Lung (tissue), 12 donors: ENCODE results near the gene UBR1. TPM values are rescaled to one million over a fixed set of nuclear protein-coding genes. Genes with fewer than 3 reads are reported as not detected.

Experiments used
- ATAC-seq: fragments of 200-7000 bp; cut with Tn5 transposase; one replicate; pipeline ENCODE4 v1.9.1; 2020; ENCODE audit warnings: moderate number of reproducible peaks; ENCODE audit not compliant: insufficient read depth, low FRiP score
- DNase-seq, 3 donors: peaks; one replicate each; pipeline ENCODE4 v3.0.0-alpha.2; 2013 to 2017
- H3K27ac ChIP-seq, 2 donors: one replicate each; pipeline ENCODE4 v1.5.1; 2013; ENCODE audit warnings: mild to moderate bottlenecking in 2 of 2, moderate library complexity in 2 of 2, control low read depth in 1 of 2, inconsistent platforms in 1 of 2, low read depth in 1 of 2, low read length in 1 of 2
- H3K27me3 ChIP-seq, 3 donors: one replicate each; pipeline ENCODE4 v1.5.1; 2013; ENCODE audit warnings: low read length in 2 of 3; ENCODE audit not compliant: control insufficient read depth in 3 of 3, insufficient read depth in 3 of 3
- H3K36me3 ChIP-seq, 4 donors: one replicate each; pipeline ENCODE4 v1.5.1; 2013; ENCODE audit warnings: low read length in 4 of 4, mild to moderate bottlenecking in 1 of 4, moderate library complexity in 1 of 4; ENCODE audit not compliant: control insufficient read depth in 4 of 4, insufficient read depth in 4 of 4
- H3K4me1 ChIP-seq, 5 donors: one replicate each; pipeline ENCODE4 v1.5.1; 2013; ENCODE audit warnings: low read length in 5 of 5, mild to moderate bottlenecking in 2 of 5, moderate library complexity in 1 of 5; ENCODE audit not compliant: control insufficient read depth in 5 of 5, insufficient read depth in 5 of 5
- H3K4me3 ChIP-seq: one replicate; pipeline ENCODE4 v1.5.1; 2013; ENCODE audit warnings: mild to moderate bottlenecking, control low read depth, moderate library complexity
- H3K9ac ChIP-seq, 2 donors: one replicate each; pipeline ENCODE4 v1.5.1; 2013; ENCODE audit warnings: low read length in 2 of 2, control low read depth in 1 of 2; ENCODE audit not compliant: insufficient read depth in 1 of 2
- H3K9me3 ChIP-seq, 4 donors: one replicate each; pipeline ENCODE4 v1.5.1; 2013; ENCODE audit warnings: low read length in 3 of 4, mild to moderate bottlenecking in 1 of 4, moderate library complexity in 1 of 4; ENCODE audit not compliant: control insufficient read depth in 4 of 4, insufficient read depth in 3 of 4
- WGBS, 2 donors: extraction: QIAGEN DNeasy Blood & Tissue Kit; methylation state at CpG; one replicate each; pipeline ENCODE4 v1.1.7; 2013; 5-methylcytosine and 5-hydroxymethylcytosine counted together
- polyA plus RNA-seq, 2 donors: library from polyadenylated mRNA; stranded (reverse); fragments of 200-250 nt; gene quantifications; one replicate each; pipeline ENCODE4 v1.2.1, GENCODE V29; 2013
- total RNA-seq, 2 donors: library from RNA; depleted of rRNA in 1 of 2; stranded (reverse); fragments of >200 nt in 1 of 2; gene quantifications; one replicate each; pipeline ENCODE4 v1.2.1, GENCODE V29; 2014 to 2021
- TF ChIP-seq, protein P1 (sequence below): IDR thresholded peaks from 2 replicates; pipeline ENCODE4 v1.5.1; 2012; ENCODE audit warnings: mild to moderate bottlenecking; ENCODE audit errors: control extremely low read depth, extremely low read depth
- donor health status: control.
- donor health status: control.
- donor health status: Bipolar disorder and iron deficiency.
- donor health status: healthy.
- donor health status: DM: yes; HTN: yes; CAD: no.

UBR1 gene
- total and polyA plus RNA-seq, 4 donors: 5.7 to 70.3 (median 17.2) TPM

DNA sequence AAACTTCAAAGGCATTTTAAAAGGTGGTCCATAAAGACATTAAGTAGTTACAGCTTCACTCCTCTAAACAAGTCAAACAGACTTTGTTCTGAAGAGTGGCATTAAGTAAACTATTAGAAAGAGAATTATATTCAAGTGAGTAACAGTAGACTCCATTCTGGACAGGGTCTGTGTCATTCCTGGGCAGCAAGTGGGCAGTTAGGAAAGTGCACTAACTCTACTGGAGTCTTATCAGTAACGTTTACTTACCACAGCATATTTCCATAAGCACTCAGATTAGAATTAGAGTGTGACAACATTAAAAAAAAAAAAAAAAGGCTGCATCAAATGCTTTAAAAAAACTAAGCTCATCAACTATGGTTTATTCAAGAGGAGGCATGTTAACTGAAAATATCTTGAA is 10.6 kb downstream of the UBR1 start:
- DNase-seq: peak in 2 of 3 donors; percentile 10 to 11
- no peak for ATAC-seq
- H3K9ac ChIP-seq: no peak overlapping the region
- peaks cover 2 to 9% (median 6%) of the 10 kb centered on the region in 4 donors for H3K36me3 ChIP-seq
- no peaks in the 10 kb centered on the region for H3K27me3 ChIP-seq
- TF ChIP-seq, protein P1, sequence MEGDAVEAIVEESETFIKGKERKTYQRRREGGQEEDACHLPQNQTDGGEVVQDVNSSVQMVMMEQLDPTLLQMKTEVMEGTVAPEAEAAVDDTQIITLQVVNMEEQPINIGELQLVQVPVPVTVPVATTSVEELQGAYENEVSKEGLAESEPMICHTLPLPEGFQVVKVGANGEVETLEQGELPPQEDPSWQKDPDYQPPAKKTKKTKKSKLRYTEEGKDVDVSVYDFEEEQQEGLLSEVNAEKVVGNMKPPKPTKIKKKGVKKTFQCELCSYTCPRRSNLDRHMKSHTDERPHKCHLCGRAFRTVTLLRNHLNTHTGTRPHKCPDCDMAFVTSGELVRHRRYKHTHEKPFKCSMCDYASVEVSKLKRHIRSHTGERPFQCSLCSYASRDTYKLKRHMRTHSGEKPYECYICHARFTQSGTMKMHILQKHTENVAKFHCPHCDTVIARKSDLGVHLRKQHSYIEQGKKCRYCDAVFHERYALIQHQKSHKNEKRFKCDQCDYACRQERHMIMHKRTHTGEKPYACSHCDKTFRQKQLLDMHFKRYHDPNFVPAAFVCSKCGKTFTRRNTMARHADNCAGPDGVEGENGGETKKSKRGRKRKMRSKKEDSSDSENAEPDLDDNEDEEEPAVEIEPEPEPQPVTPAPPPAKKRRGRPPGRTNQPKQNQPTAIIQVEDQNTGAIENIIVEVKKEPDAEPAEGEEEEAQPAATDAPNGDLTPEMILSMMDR: no peak
- no peaks in the 10 kb centered on the region for H3K9me3 ChIP-seq
- no peak overlapping the region for H3K27ac ChIP-seq
- 18 to 53% methylated on average over 1 of the region's 1 CpG for WGBS, 2 donors
- peaks cover 0 to 6% (median 0%) of the 10 kb centered on the region in 5 donors for H3K4me1 ChIP-seq
- no peak overlapping the region for H3K4me3 ChIP-seq

- WGBS, 2 donors: 77 to 85% methylated on average over 1 of the region's 1 CpG
- no peak for ATAC-seq
These were observed 11.3 kb downstream of the UBR1 start for GRCh38 chr15:43094416-43095030.

GRCh38 chr15:43093026-43093425 is 12.8 kb downstream of the UBR1 start:
- H3K9me3 ChIP-seq: no peaks in the 10 kb centered on the region
- 81 to 87% methylated on average over 1 of the region's 1 CpG for WGBS, 2 donors
- DNase-seq: no peak
- no peak for ATAC-seq
- peaks cover 0 to 5% (median 0%) of the 10 kb centered on the region in 5 donors for H3K4me1 ChIP-seq
- TF ChIP-seq, protein P1: no peak
- no peaks in the 10 kb centered on the region for H3K27me3 ChIP-seq
- H3K4me3 ChIP-seq: no peak overlapping the region
- peak overlapping the region in 1 of 2 donors; percentile 17 for H3K27ac ChIP-seq
- peaks cover 0 to 7% (median 6%) of the 10 kb centered on the region in 4 donors for H3K36me3 ChIP-seq
- H3K9ac ChIP-seq: no peak overlapping the region

More at GRCh38 chr15:43094416-43095030, 11.3 kb downstream of the UBR1 start:
- TF ChIP-seq, protein P1: no peak
- no peak overlapping the region for H3K4me3 ChIP-seq
- peaks cover under 1 to 7% (median 6%) of the 10 kb centered on the region in 4 donors for H3K36me3 ChIP-seq
- no peak overlapping the region for H3K9ac ChIP-seq
- peaks cover 0 to 6% (median 0%) of the 10 kb centered on the region in 5 donors for H3K4me1 ChIP-seq
- no peaks in the 10 kb centered on the region for H3K9me3 ChIP-seq
- DNase-seq: no peak
- no peaks in the 10 kb centered on the region for H3K27me3 ChIP-seq
- no peak overlapping the region for H3K27ac ChIP-seq

GRCh38 chr15:43091859-43092258 is 14.0 kb downstream of the UBR1 start:
- Histone ChIP-seq H3K9ac (no peak overlapping the region), H3K27me3 (no peaks in the 10 kb centered on the region), H3K27ac (no peak overlapping the region), H3K9me3 (no peaks in the 10 kb centered on the region), H3K36me3 (peaks cover 0 to 7% (median 3%) of the 10 kb centered on the region in 4 donors), H3K4me1 (peaks cover 0 to 4% (median 0%) of the 10 kb centered on the region in 5 donors), H3K4me3 (no peak overlapping the region)
- WGBS, 2 donors: 97 to 100% methylated on average over 4 of the region's 4 CpGs
- no peak for DNase-seq
- ATAC-seq: no peak
- TF ChIP-seq, protein P1: no peak
